ENCODE measurements around the gene TLR9.

The TLR9 gene

DNA sequence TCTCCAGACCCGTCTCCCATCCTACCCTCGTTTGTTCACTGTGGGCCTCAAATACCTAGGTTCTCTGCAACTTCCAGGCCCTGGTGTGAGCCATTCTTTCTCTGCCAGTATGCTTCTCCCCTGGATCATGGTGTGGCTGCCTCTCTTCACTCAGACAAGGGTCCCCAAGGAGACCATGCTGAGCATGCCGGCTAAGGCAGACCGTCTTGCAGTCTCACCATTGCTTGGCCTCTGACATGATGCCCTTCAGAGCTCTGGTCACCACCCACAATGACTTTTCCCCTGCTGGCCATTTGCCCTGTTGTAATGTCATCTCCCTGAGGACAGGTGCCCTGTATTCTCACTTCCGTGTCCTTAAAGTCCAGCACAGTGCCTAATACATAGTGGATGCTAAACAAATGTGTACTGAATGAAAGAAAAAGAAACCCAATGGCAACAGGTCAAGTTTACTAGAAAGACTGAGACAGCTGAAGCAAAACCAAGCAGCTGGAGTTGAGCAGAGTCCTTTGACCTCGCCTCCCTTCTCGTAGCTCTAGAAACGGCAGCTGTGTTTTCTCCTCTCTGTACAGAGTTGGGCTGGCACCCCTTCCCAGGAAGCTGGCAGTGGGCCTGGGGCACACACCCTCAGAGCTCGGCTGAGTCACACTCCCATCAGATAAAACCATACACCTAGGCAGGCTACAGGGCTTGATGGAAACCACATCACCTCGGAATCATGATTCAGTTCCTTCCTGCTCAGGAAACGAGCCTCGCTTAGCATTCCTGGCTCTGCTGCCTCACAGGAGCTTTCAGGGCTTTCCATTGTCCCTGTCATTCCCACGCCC, 8.6 kb downstream of the TLR9 start:
- no peak for DNase-seq (ENCODE audit: low spot score)

GRCh38 chr3:52215351-52215750, 10.1 kb downstream of the TLR9 start:
- DNase-seq (ENCODE audit: low spot score): no peak

- DNase-seq (ENCODE audit: low spot score): no peak
Observed at GRCh38 chr3:52213901-52214300, 11.5 kb downstream of the TLR9 start.

DNA sequence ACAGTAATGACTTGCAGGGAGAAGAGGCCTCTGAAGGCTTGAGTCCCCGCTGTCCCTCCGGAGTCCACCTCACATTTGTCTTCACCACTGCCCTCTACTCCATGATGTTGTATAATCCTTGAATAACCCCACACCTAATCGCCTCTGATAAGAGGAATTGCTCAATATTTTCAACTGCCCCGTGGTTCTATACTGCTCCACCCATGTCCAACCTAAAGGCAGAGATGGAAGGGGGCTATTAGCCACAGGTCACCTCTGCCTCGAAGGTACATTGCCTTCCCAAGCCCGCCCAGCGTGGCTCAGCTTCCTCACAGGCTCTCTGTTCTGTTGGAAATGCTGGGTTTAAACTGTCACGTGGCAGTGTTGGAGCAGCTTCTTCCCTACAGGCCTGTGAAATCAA, 12.4 kb downstream of the TLR9 start:
- no peak for DNase-seq (ENCODE audit: low spot score)

DNA sequence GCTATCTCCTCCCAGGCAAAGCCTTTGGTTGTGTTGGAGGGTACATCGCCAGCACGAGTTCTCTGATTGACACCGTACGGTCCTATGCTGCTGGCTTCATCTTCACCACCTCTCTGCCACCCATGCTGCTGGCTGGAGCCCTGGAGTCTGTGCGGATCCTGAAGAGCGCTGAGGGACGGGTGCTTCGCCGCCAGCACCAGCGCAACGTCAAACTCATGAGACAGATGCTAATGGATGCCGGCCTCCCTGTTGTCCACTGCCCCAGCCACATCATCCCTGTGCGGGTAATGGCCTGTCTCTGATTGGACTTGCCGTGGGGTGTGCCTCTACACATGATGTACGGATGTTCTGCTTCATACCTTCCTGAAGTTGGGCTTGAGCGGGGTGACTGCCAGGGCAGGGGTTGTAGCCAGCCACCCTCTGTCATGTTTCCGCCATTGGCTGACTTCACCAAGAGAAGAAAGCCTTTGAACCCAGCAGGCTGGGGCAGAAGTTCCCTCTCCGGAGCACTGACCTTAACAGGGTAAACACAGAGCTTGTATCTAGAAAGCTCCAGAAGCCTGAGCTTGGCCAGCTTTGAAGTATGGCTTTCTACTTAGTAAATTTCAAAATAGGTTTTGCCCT, 14.1 kb downstream of the TLR9 start:
- no peak for DNase-seq (ENCODE audit: low spot score)

- no peak for DNase-seq (ENCODE audit: low spot score)
Observed at GRCh38 chr3:52210550-52211046, 14.8 kb downstream of the TLR9 start.

GRCh38 chr3:52210037-52210436, 15.4 kb downstream of the TLR9 start:
- DNase-seq (ENCODE audit: low spot score): no peak

- no peak for DNase-seq (ENCODE audit: low spot score)
Observed at GRCh38 chr3:52208556-52208955, 16.9 kb downstream of the TLR9 start.

DNA sequence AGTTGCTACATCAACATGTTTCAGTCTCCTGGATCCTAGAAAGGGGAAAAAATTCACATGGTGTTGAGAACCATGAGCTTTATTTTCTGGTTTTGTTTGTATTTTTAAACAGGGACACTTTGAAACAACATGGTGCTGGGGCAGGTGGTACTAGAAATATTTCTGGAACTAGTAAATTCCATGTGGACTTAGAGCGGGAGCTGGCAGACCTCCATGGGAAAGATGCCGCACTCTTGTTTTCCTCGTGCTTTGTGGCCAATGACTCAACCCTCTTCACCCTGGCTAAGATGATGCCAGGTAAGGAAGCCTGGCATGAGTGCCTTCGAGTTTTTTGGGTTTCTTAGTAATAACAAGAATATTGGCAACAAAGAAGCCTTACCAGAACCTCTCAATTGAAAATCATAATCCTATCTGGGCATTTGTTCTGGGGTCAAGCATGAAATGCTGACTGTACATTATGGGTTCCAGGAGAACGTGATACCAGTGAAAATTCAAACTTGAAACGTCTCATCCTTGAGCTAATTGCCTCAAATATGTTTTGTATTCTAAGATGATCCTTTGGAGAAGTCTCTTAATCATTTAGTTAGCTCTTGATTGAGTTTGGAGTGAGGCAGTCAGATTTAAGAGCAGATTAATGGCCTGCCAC, 19.6 kb downstream of the TLR9 start:
- DNase-seq (ENCODE audit: low spot score): no peak

- no peak for DNase-seq (ENCODE audit: low spot score)
Observed at GRCh38 chr3:52204337-52205073, 20.9 kb downstream of the TLR9 start.

DNA sequence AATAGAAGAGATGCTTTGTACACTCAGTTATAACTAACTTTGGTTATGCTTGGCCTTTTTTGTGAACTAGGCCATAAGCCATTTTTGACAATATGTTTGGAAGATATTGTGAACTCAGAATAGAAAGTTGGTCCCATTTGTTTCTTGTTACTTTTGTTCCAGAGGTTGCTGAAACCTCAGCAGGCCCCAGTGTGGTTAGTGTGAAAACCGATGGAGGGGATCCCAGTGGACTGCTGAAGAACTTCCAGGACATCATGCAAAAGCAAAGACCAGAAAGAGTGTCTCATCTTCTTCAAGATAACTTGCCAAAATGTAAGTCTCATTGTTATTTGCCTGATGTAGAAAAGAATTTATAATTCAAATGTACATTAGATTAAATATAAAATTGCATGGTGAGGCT, 21.7 kb downstream of the TLR9 start:
- no peak for DNase-seq (ENCODE audit: low spot score)

DNA sequence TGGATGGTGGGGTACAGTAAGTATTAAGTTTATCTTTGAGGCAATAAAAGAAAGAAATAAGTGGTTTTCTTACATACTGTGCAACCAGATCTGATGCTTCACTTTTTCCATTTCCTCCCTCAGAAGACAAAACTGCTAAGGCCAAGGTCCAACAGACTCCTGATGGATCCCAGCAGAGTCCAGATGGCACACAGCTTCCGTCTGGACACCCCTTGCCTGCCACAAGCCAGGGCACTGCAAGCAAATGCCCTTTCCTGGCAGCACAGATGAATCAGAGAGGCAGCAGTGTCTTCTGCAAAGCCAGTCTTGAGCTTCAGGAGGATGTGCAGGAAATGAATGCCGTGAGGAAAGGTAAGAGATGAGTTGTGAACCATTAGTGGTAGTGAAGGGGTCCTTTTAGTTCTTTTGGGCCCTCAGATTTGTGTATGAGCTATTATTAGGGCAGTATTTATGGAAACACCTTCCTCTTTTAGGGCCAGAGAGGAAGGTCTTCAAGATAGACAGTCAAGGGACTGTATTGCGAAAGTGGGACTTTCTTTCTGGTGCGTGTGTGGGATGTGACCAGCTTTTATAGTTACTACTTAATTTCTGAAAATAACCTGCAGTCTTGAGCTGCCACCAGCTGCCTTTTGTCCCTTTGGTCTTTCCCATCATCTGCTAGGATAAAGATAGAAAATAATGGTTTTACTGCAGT, 22.9 kb downstream of the TLR9 start:
- DNase-seq (ENCODE audit: low spot score): no peak

DNA sequence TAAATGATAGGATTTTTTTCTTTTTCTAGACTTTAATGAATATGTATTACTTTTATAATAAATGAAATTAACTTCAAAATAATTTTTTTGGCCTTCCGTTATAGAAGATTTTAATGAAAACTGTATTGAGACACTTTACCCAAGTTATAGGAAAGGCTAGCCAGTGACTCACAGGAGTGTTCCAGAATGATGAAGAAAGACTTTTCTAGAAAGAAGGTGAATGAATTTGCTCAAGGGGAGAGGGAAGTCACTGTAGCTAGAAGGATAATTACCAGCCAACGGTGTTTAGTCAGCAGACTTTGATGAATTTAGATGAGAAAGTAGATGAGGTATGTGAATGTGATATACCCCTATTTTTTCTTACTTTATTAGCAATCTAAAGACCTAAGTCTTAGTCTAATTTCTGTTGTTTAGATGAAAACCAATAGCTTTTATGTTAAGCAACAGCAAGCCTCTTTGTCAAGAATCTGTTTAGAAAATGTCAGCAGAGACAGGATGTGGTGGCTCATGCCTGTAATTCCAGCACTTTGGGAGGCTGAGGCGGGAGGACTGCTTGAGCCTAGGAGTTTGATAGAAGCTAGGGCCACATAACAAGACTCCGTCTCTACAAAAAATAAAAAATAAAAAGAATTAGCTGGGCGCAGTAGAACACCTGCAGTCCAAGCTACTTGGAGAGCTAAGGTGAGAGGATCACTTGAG, 24.3 kb downstream of the TLR9 start:
- no peak for DNase-seq (ENCODE audit: low spot score)

- no peak for DNase-seq (ENCODE audit: low spot score)
Observed at GRCh38 chr3:52198643-52199608, 26.5 kb downstream of the TLR9 start.

DNA sequence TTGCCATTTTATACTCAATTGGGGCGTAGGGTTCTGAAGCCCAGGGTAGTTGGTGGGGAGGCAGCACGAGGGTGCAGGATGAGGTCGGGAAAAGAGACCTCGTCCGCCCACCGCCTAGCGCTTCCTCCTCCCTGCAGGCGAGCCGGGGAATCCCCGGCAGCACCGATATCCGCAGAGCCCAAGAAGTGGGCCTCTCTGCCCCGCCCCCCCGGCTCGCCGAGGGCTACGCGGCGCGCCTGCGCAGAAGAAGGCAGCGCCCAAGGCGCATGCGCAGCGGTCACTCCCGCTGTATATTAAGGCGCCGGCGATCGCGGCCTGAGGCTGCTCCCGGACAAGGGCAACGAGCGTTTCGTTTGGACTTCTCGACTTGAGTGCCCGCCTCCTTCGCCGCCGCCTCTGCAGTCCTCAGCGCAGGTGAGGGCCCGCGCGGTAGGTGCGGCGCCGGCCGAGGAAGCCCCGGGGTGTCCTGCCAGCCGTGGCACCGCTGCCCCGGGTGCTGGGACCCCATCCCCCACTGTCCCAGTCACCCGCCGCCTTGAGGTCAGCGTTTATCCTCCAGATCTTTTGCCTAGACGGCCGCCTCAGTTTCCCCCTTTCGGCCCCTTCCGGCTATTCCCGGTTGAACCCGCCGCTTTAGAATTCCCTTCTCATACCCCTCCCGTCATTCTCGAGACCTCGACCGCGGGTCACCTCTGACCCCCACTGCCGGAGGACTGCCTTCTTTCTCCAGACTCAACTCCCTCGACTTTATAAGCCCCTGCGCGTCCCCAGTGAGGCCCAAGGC, 27.4 kb downstream of the TLR9 start, which contains the start of gene ALAS1:
TSS of gene ALAS1 (plus strand) at position 319 of the 784 bp plus-strand sequence. CDS start 1,082 bp downstream, outside the sequence.
- DNase-seq (ENCODE audit: low spot score): peak; percentile 88

DNA sequence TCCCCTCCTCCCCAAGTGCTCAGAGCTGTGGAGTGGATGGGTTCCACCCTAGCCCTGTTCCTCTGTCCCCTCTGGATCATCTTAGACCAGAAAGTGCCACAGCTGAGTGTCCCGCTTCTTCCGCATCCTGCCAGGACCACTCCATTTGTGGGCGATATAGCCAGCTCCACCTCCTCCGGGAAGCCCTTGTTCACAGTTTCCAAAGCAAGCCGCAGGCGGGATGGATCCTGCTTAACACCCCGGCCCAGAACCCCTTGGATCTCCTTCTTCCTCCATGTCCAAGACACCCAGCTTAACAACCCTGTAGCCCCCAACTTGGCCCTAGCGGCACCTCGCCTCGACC, 28.0 kb downstream of the TLR9 start:
- no peak for DNase-seq (ENCODE audit: low spot score)

GRCh38 chr3:52196977-52197376, 28.5 kb downstream of the TLR9 start:
- no peak for DNase-seq (ENCODE audit: low spot score)

DNA sequence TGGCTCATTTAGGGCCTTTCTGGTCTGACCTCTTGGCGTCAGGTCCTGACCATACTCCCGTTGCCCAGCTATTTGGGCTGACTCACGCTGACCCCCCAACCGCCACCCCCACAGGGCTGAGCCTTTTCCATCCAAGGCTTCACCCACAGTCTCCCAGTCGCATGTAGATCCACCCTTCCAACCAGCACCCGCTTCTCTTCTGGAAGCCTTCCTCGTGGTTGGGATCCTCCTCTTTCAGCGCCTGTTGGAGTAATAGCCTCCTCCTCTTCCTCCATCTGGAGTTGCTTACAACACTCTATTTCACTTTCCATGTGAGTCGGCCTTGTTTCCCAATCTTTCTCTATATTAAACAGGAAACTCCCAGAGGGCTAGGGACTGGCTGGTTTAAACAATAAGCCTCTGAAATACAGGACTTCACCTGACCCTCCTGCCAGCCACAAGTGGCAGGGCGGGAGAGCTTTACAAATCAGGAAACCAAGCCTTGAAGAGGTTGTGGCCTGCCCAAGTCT, 29.6 kb downstream of the TLR9 start:
- no peak for DNase-seq (ENCODE audit: low spot score)

DNA sequence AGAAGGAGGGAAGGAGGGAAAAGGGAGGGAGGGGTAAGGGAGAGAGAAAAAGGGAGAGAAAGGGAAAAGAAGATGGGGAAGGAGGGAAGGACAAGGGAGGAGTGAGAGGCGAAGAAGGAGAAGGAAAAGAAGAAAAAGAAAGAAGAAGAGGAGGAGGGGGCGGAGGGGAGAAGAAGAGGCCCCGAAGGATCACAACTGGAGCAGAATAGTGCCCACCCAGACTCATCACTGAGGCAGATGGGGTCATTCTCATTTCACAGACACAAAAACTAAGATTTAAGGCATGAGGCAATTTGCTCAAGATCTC, 30.2 kb downstream of the TLR9 start:
- DNase-seq (ENCODE audit: low spot score): no peak

Measured in putamen (tissue), 1 donor.